ENCODE results near the gene KRT78. TPM values are rescaled to one million over a fixed set of nuclear protein-coding genes. Genes with fewer than 3 reads are reported as not detected.

KRT78 gene
- total RNA-seq, 1 experiment from 2014 or later = not detected

DNA sequence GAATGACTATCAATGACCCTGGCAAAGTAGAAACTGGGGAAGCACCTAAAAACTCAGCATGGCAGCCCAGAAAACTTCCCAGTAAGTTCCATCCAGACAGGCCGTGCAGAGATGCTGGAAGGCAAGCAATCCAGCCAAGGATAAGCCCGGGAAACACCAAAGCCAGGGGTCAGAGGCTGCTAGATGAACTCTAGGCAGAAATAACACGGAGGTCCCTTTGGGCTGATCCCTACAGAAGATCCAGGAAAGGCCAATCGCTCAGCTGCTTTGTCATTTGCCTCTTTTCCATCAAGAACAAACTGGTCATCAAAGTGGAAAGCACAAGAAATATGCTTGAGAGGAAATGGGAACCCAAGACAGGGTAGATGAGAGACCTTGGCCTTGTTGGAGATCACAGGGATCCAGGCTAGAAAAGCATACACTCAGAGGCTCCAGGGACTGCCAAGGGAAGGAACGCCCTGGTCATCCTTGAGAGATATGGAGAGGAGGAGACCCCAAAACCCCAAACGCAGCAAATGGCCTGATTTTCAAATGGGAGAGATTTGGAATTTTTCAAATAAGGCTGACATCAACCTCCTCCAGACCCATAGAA, 21.2 kb downstream of the KRT78 start:
- no peaks in the 10 kb centered on the region for H3K36me3 Mint-ChIP-seq (ENCODE audit: insufficient read depth, unreplicated experiment)
- DNase-seq (ENCODE audit: unreplicated experiment) = no peak
- POLR2A ChIA-PET = no interaction called here
- TF ChIP-seq, protein P1, sequence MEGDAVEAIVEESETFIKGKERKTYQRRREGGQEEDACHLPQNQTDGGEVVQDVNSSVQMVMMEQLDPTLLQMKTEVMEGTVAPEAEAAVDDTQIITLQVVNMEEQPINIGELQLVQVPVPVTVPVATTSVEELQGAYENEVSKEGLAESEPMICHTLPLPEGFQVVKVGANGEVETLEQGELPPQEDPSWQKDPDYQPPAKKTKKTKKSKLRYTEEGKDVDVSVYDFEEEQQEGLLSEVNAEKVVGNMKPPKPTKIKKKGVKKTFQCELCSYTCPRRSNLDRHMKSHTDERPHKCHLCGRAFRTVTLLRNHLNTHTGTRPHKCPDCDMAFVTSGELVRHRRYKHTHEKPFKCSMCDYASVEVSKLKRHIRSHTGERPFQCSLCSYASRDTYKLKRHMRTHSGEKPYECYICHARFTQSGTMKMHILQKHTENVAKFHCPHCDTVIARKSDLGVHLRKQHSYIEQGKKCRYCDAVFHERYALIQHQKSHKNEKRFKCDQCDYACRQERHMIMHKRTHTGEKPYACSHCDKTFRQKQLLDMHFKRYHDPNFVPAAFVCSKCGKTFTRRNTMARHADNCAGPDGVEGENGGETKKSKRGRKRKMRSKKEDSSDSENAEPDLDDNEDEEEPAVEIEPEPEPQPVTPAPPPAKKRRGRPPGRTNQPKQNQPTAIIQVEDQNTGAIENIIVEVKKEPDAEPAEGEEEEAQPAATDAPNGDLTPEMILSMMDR (IDR thresholded peaks at IDR 0.05; ENCODE audit: unreplicated experiment) = no peak
- no peaks in the 10 kb centered on the region for H3K9me3 Mint-ChIP-seq (ENCODE audit: unreplicated experiment)
- H3K27ac Mint-ChIP-seq (ENCODE audit: low read depth, unreplicated experiment) = no peak overlapping the region
- peaks cover 15% of the 10 kb centered on the region for H3K27me3 Mint-ChIP-seq (ENCODE audit: insufficient read depth, unreplicated experiment)
- H3K4me3 Mint-ChIP-seq (ENCODE audit: unreplicated experiment) = no peak overlapping the region
- intact Hi-C loops (cut with micrococcal nuclease) = no loop called here
- CTCF ChIA-PET = no interaction called here
- no TSS peak for BruUV-seq (replicated peaks)
- no peaks in the 10 kb centered on the region for H3K4me1 Mint-ChIP-seq (ENCODE audit: insufficient read depth, unreplicated experiment)

DNA sequence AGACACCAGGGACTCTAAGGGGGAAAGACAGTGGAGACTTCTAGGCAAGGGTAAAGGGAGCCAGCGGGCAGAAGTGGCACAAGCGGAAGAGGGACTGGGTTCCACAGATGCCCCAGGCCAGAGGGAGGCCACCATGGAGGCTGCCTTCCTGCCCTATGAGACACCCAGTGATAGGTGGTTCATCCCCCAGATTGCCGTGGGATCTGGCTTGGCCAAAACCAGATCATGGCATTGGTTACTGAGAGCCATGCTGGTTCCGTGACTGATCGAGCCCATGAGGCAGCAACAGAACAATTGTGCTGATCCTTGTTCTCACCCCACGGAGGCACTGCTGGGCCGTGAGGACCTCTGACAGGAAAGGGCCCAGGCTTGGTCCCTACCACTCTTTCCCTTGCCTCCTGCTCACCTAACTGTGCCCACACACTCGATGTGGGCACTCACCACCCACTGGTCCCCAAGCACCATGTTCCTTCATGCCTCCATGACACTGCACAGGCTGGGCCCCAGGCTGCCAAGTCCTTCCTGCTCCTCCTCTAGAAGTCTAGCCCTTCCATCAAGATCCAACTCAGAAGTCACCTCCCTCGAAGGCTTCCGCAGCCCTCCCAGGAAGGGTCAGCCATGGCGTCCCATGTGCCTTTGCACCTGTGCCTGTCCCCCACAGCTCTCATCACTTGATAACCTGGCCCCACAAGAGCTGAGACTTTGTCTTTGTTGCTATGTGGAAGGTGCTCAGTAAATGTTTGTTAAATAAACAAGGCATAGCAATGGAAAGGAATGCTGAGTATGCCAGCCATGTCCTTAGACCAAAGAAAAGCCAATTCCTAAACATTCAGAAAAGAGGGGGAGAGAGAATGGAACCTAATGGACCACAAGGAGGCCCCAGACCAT, 21.9 kb downstream of the KRT78 start:
- H3K36me3 Mint-ChIP-seq (ENCODE audit: insufficient read depth, unreplicated experiment) = no peaks in the 10 kb centered on the region
- POLR2A ChIA-PET = no interaction called here
- intact Hi-C loops (cut with micrococcal nuclease) = no loop called here
- H3K4me1 Mint-ChIP-seq (ENCODE audit: insufficient read depth, unreplicated experiment) = no peaks in the 10 kb centered on the region
- no peak for DNase-seq (ENCODE audit: unreplicated experiment)
- H3K27me3 Mint-ChIP-seq (ENCODE audit: insufficient read depth, unreplicated experiment) = peaks cover 15% of the 10 kb centered on the region
- CTCF ChIA-PET = interaction anchor here (0.6 kb wide), 2 partner anchors 20 to 162 kb away, joined by 3 to 4 read pairs; no protein-coding TSS in a partner anchor
- H3K4me3 Mint-ChIP-seq (ENCODE audit: unreplicated experiment) = no peak overlapping the region
- no peak overlapping the region for H3K27ac Mint-ChIP-seq (ENCODE audit: low read depth, unreplicated experiment)
- H3K9me3 Mint-ChIP-seq (ENCODE audit: unreplicated experiment) = no peaks in the 10 kb centered on the region
- no TSS peak for BruUV-seq (replicated peaks)
- TF ChIP-seq, protein P1 (IDR thresholded peaks at IDR 0.05; ENCODE audit: unreplicated experiment) = no peak

DNA sequence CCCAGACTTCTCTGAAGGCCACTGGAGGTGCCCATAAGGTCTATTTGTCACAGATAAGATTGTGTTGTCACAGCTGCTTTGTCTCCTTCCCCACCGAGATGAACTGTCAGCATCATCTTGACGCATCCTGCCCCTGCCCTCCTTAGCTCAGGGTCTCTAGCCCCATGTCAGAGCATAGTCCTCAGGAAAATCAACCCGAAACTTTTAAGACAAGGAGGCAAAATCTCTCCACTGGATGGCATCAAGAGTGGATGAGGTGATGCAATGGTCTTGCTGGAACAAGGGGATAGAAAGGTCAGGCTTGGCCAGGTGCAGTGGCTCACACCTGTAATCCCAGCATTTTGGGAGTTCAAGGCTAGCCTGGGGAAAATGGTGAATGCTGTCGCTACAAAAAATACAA, 22.8 kb downstream of the KRT78 start:
- no peak for DNase-seq (ENCODE audit: unreplicated experiment)
- H3K27ac Mint-ChIP-seq (ENCODE audit: low read depth, unreplicated experiment) = no peak overlapping the region
- CTCF ChIA-PET = interaction anchor here (0.6 kb wide), 2 partner anchors 20 to 162 kb away, joined by 3 read pairs; no protein-coding TSS in a partner anchor
- peaks cover 15% of the 10 kb centered on the region for H3K27me3 Mint-ChIP-seq (ENCODE audit: insufficient read depth, unreplicated experiment)
- no peaks in the 10 kb centered on the region for H3K4me1 Mint-ChIP-seq (ENCODE audit: insufficient read depth, unreplicated experiment)
- POLR2A ChIA-PET = no interaction called here
- H3K36me3 Mint-ChIP-seq (ENCODE audit: insufficient read depth, unreplicated experiment) = no peaks in the 10 kb centered on the region
- TF ChIP-seq, protein P1 (IDR thresholded peaks at IDR 0.05; ENCODE audit: unreplicated experiment) = no peak
- no peaks in the 10 kb centered on the region for H3K9me3 Mint-ChIP-seq (ENCODE audit: unreplicated experiment)
- BruUV-seq (replicated peaks) = no TSS peak
- H3K4me3 Mint-ChIP-seq (ENCODE audit: unreplicated experiment) = no peak overlapping the region
- intact Hi-C loops (cut with micrococcal nuclease) = no loop called here

DNA sequence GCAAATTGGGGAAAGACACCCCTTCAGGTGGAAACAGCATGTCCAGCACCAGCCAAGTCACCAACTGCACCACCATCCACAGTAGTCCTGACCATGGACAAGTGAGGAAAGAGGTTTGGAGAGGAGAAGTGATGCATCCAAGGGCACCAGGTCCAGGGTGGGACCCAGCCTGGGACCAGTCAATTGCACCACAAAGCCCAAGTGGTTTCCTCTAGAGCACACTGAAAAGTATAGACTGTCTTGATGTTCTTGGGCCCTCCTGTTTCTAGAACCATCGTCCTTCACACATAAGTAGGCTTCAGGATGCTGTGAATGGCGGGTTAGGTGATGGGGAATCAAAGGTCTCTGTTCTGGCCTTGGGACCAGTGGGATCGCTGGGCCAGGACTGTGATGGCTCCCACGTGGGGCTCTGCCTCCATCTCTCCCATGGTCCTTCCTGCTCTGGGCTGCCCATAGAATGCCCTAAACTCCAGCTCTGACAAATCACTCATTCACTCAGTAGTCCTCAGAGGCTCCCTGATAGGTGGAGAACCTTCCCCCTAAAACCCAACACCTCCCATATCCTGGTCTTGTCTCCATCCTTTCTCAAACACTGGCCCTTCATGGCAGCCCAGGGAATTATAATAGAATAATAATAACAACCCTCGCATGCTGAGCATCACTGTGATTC, 23.9 kb downstream of the KRT78 start:
- Mint-ChIP-seq H3K9me3 (ENCODE audit: unreplicated experiment) (no peaks in the 10 kb centered on the region), H3K4me1 (ENCODE audit: insufficient read depth, unreplicated experiment) (no peaks in the 10 kb centered on the region), H3K4me3 (ENCODE audit: unreplicated experiment) (no peak overlapping the region), H3K27me3 (ENCODE audit: insufficient read depth, unreplicated experiment) (peaks cover 18% of the 10 kb centered on the region), H3K27ac (ENCODE audit: low read depth, unreplicated experiment) (no peak overlapping the region), H3K36me3 (ENCODE audit: insufficient read depth, unreplicated experiment) (no peaks in the 10 kb centered on the region)
- no peak for DNase-seq (ENCODE audit: unreplicated experiment)
- ChIA-PET CTCF (no interaction called here), POLR2A (no interaction called here)
- intact Hi-C loops (cut with micrococcal nuclease) = no loop called here
- TF ChIP-seq, protein P1 (IDR thresholded peaks at IDR 0.05; ENCODE audit: unreplicated experiment) = no peak
- BruUV-seq (replicated peaks) = no TSS peak

Data from MCF 10A (cell line).